ENCODE measurements around the gene APBA2. TPM values are rescaled to one million over a fixed set of nuclear protein-coding genes. Genes with fewer than 3 reads are reported as not detected.

The APBA2 gene
- total and polyA plus RNA-seq, 8 donors = 0.45 to 13.3 (median 2.0) TPM; not detected in 1

DNA sequence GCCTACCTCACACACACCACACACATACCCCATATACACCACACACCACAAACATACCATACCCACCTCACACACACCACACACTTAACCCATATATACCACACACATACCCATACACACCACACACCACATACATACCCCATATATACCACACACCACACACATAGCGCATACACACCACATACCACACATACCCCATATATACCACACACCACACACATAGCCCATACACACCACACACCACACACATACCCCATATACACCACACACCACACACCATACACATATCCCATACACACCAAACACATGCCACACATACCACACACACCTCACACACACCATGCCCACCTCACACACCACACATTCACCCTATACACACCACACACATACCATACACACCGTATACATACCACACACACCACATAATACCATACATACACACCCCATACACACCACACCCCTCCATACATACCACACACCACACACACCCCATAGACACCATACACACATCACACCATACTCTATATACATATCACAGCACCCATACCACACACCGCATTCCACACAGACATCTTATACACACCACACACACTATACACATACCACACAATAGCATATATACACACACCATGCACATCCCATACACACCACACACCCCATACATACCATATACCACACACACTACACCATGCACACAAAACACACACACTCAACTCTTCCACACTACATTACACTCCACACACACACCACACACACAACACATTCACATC, 29.5 kb downstream of the APBA2 start:
- no peaks in the 10 kb centered on the region for H3K9me3 ChIP-seq
- intact Hi-C loops (cut with DNase I; ENCODE audit: low total_unique reads) = no loop called here
- H3K4me1 ChIP-seq = no peaks in the 10 kb centered on the region
- no peak for DNase-seq
- H3K27ac ChIP-seq = no peak overlapping the region
- peaks cover 0 to 33% (median 0%) of the 10 kb centered on the region in 3 donors for H3K27me3 ChIP-seq
- no peaks in the 10 kb centered on the region for H3K36me3 ChIP-seq
- no peak overlapping the region for H3K4me3 ChIP-seq
- TF ChIP-seq, protein P1, sequence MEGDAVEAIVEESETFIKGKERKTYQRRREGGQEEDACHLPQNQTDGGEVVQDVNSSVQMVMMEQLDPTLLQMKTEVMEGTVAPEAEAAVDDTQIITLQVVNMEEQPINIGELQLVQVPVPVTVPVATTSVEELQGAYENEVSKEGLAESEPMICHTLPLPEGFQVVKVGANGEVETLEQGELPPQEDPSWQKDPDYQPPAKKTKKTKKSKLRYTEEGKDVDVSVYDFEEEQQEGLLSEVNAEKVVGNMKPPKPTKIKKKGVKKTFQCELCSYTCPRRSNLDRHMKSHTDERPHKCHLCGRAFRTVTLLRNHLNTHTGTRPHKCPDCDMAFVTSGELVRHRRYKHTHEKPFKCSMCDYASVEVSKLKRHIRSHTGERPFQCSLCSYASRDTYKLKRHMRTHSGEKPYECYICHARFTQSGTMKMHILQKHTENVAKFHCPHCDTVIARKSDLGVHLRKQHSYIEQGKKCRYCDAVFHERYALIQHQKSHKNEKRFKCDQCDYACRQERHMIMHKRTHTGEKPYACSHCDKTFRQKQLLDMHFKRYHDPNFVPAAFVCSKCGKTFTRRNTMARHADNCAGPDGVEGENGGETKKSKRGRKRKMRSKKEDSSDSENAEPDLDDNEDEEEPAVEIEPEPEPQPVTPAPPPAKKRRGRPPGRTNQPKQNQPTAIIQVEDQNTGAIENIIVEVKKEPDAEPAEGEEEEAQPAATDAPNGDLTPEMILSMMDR (IDR thresholded peaks at IDR 0.05) = no peak
- TF ChIP-seq POLR2AphosphoS5 (IDR thresholded peaks at IDR 0.05) (no peak), EP300 (IDR thresholded peaks at IDR 0.05) (no peak), POLR2A (IDR thresholded peaks at IDR 0.05) (no peak)
- 94 to 99% (median 96%) methylated on average over 3 of the region's 3 CpGs for WGBS, 5 donors

DNA sequence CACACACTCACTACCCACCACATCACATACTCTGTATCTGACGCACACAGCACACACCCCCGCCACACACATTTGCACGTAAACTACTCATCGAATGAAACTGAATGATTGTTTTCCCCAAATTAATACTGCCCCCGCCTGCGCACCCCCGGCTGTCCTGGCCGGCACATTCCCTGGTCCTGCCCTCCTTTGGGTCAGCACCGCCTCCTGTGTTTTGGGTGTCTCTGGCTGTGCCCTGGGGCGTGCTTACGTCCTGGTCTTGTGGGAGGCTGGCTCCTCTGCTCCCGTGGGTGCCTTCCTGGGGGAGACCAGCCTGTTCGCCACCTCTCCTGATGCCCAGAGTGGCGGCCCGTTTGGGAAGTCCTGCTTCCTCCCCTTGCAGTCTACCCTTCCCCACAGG, 30.2 kb downstream of the APBA2 start:
- H3K4me3 ChIP-seq = no peak overlapping the region
- DNase-seq = no peak
- intact Hi-C loops (cut with DNase I; ENCODE audit: low total_unique reads) = no loop called here

DNA sequence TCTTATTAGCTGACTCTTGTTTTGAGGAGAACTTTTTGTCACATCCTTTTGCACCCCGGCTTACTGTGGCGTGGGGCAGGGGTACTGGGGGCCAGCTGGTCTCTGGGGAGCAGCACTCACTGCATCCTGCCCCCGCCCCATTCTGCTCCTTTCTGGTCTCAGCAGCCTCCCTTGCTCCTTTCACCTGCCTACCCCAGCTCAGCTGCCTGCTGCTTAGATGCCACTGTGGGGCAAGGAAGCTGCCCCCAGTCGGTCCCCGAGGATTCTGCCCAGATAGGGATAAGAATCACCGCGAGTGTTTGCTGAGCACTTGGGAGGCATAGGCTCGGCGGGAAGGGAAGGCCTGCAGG, 32.0 kb downstream of the APBA2 start:
- no peak for DNase-seq
- H3K27ac ChIP-seq = no peak overlapping the region
- H3K27me3 ChIP-seq = peaks cover 0 to 39% (median 0%) of the 10 kb centered on the region in 3 donors
- H3K36me3 ChIP-seq = no peaks in the 10 kb centered on the region
- no peak overlapping the region for H3K4me3 ChIP-seq
- intact Hi-C loops (cut with DNase I; ENCODE audit: low total_unique reads) = no loop called here
- TF ChIP-seq POLR2AphosphoS5 (IDR thresholded peaks at IDR 0.05) = no peak
- TF ChIP-seq, protein P1 (IDR thresholded peaks at IDR 0.05) = no peak
- TF ChIP-seq EP300 (IDR thresholded peaks at IDR 0.05) = no peak
- no peak for TF ChIP-seq POLR2A (IDR thresholded peaks at IDR 0.05)
- WGBS, 5 donors = 68 to 90% (median 74%) methylated on average over 7 to 9 of the region's 9 CpGs
- no peaks in the 10 kb centered on the region for H3K4me1 ChIP-seq
- no peaks in the 10 kb centered on the region for H3K9me3 ChIP-seq

More for the DNA sequence above, 30.2 kb downstream of the APBA2 start:
- TF ChIP-seq POLR2AphosphoS5 (IDR thresholded peaks at IDR 0.05) (no peak), EP300 (IDR thresholded peaks at IDR 0.05) (no peak), POLR2A (IDR thresholded peaks at IDR 0.05) (no peak)
- TF ChIP-seq, protein P1 (IDR thresholded peaks at IDR 0.05) = no peak
- Histone ChIP-seq H3K27ac (no peak overlapping the region), H3K4me1 (no peaks in the 10 kb centered on the region), H3K36me3 (no peaks in the 10 kb centered on the region), H3K9me3 (no peaks in the 10 kb centered on the region), H3K27me3 (peaks cover 0 to 39% (median 0%) of the 10 kb centered on the region in 3 donors)
- WGBS, 5 donors = 87 to 94% (median 93%) methylated on average over 15 of the region's 15 CpGs

DNA sequence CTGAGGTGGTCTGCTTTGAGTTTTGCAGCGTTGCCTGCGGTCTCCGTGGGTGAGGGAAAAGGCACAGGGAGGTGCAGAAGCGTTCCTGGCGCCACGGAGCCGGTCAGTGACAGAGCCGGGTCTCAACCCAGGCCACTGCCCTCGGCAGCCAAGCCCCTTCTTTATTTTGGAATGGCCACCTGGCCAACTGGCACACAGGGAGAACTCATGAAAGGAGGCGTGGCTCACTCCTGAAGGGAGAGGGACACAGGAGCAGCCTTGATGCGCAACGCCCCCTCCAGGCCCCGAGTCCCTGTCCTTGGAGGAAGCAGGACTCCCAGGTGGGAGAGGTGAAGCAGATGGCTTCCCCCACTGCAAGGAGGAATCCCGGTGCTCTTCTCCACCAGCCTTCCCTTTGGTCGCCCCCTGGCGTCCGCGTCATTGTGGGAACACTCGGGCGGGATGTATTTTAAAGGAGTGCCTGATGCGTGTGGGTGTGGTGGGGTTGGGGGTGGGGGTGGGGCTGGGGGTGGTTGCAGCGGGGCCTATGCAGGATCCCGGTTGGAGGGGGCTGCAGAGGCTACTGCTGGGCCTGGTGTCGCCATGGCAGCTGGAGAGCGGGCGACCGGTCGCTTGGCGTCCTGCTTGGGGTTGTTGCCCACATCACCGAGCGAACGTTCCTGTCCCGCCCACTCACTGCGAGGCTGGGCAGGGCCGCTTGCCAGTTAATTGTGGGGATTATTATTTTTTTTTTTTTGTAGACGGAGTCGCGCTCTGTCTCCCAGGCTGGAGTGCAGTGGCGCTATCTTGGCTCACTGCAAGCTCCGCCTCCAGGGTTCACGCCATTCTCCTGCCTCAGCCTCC, 32.6 kb downstream of the APBA2 start:
- no peaks in the 10 kb centered on the region for H3K36me3 ChIP-seq
- no peaks in the 10 kb centered on the region for H3K9me3 ChIP-seq
- H3K4me1 ChIP-seq = no peaks in the 10 kb centered on the region
- H3K27me3 ChIP-seq = peaks cover 0 to 39% (median 0%) of the 10 kb centered on the region in 3 donors
- no peak for TF ChIP-seq POLR2AphosphoS5 (IDR thresholded peaks at IDR 0.05)
- TF ChIP-seq EP300 (IDR thresholded peaks at IDR 0.05) = no peak
- no peak for TF ChIP-seq POLR2A (IDR thresholded peaks at IDR 0.05)
- TF ChIP-seq, protein P1 (IDR thresholded peaks at IDR 0.05) = no peak
- H3K27ac ChIP-seq = no peak overlapping the region
- no peak overlapping the region for H3K4me3 ChIP-seq
- 59 to 85% (median 67%) methylated on average over 26 to 41 of the region's 41 CpGs for WGBS, 5 donors
- DNase-seq = no peak
- intact Hi-C loops (cut with DNase I; ENCODE audit: low total_unique reads) = no loop called here

Measured in stomach (tissue), 9 donors.